ENCODE measurements around the gene RIC3. TPM values are rescaled to one million over a fixed set of nuclear protein-coding genes. Genes with fewer than 3 reads are reported as not detected.

Gene RIC3
- total RNA-seq, 1 donor = 27.5 TPM

DNA sequence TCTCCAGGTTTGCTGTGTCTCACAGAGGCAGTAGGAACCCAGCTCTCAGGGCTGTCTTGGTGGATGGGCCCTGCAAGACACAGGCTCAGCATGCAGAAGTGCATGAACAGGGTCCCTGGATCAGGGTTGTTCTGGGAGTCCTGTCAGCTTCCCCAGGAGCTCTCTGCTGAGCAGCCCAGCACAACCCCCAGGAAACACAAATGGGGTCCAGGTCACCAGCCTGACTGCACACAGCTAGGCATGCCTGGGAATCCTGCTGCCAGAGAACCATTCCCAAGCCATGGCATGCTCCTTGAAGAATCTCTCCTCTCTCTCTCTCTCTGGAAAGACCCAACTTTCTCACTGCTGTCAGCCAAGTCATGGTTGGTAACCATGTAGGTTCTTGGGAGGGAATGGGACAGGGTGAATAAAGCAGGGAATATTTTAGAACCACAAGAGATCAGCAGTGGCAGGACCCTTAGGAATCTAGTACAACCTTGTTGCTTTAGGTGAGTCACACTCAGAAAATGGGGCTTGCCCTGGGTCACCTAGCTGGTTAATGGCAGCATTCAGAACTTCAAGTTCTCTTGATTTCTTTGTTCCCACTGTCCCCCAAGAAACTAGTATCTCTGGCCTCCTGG lies 66.4 kb downstream of the RIC3 start:
- Histone ChIP-seq H3K9me3 (ENCODE audit: low read depth, low read length) (no peaks in the 10 kb centered on the region), H3K27me3 (ENCODE audit: insufficient read depth, low read length) (no peaks in the 10 kb centered on the region), H3K4me1 (ENCODE audit: insufficient read depth, low read length) (no peaks in the 10 kb centered on the region), H3K4me3 (ENCODE audit: low read length) (no peak overlapping the region)

DNA sequence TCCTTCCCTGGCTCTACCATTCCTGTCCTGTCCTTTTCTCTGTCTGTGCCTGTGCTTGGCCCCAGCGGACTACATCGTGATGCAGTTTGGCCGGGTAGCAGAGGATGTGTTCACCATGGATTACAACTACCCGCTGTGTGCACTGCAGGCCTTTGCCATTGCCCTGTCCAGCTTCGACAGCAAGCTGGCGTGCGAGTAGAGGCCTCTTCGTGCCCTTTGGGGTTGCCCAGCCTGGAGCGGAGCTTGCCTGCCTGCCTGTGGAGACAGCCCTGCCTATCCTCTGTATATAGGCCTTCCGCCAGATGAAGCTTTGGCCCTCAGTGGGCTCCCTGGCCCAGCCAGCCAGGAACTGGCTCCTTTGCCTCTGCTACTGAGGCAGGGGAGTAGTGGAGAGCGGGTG lies 67.4 kb downstream of the RIC3 start:
- no peak overlapping the region for H3K4me3 ChIP-seq (ENCODE audit: low read length)
- no peaks in the 10 kb centered on the region for H3K4me1 ChIP-seq (ENCODE audit: insufficient read depth, low read length)
- no peaks in the 10 kb centered on the region for H3K27me3 ChIP-seq (ENCODE audit: insufficient read depth, low read length)
- no peaks in the 10 kb centered on the region for H3K9me3 ChIP-seq (ENCODE audit: low read depth, low read length)

DNA sequence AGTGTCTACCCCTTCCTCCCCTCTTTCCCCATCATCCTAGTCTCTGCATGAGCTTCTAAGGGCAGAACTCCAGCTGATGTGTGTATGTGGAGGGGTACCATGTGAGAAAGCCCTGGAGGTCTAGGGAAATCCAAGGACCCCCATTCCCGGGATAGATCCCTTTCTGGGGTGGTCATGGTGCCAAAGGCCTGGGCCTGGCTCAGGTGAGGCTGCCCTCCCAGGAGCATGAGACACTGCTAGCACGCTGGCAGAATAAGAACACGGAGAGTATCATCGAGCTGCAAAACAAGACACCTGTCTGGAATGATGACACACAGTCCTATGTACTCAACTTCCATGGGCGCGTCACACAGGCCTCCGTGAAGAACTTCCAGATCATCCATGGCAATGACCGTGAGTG lies 68.2 kb downstream of the RIC3 start:
- H3K27me3 ChIP-seq (ENCODE audit: insufficient read depth, low read length) = no peaks in the 10 kb centered on the region
- no peak overlapping the region for H3K4me3 ChIP-seq (ENCODE audit: low read length)
- no peaks in the 10 kb centered on the region for H3K9me3 ChIP-seq (ENCODE audit: low read depth, low read length)
- no peaks in the 10 kb centered on the region for H3K4me1 ChIP-seq (ENCODE audit: insufficient read depth, low read length)

DNA sequence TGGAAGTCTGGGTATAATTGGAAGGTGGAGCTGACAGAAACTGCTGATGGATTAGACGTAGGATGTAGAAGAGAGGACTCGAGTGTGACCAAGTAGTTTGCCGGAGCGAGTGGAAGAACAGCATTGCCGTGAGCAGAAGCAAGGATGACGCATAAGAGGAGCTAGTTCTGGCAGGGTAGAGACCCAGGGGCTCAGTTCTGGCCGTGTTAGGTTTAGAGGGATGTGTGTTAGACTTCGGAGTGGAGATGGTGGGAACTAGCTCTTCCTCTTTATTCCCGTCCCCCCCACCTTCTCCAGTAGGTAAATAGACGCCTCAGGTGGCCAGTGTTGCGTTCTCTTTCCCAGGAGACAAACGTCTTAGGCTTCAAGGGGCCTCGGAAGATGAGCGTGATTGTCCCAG lies 68.7 kb downstream of the RIC3 start:
- Histone ChIP-seq H3K4me3 (ENCODE audit: low read length) (no peak overlapping the region), H3K9me3 (ENCODE audit: low read depth, low read length) (no peaks in the 10 kb centered on the region), H3K27me3 (ENCODE audit: insufficient read depth, low read length) (no peaks in the 10 kb centered on the region)

DNA sequence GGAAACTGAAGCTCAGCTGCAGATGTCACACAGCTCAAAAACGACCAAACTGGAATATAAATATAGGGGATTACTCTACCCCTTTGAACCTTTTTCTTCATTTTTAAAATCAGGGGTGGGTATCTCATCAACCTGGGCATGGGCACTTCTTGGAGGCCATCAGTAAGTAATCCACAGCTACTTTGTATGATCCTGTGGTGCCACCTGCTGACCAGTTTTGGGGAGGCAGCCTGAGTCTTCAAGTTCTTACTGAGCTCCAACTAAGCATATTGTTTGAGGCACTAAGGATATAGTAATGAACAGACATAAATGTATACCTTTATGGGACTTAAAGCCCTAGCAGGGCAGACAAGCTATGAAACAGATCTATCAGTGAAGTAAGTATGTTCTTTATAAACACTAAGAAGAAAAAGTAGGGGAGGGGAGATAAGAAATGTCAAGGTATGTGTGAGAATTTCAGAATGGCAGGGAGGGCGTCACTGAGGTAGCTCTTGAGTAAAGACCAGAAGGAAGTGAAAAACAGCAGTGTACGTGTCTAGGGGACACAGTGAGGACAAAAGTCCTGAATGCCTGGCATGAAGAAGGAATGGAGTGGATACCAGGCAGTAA lies 69.4 kb downstream of the RIC3 start:
- no peaks in the 10 kb centered on the region for H3K27me3 ChIP-seq (ENCODE audit: insufficient read depth, low read length)

More for the DNA sequence above, 68.7 kb downstream of the RIC3 start:
- H3K4me1 ChIP-seq (ENCODE audit: insufficient read depth, low read length) = no peaks in the 10 kb centered on the region

DNA sequence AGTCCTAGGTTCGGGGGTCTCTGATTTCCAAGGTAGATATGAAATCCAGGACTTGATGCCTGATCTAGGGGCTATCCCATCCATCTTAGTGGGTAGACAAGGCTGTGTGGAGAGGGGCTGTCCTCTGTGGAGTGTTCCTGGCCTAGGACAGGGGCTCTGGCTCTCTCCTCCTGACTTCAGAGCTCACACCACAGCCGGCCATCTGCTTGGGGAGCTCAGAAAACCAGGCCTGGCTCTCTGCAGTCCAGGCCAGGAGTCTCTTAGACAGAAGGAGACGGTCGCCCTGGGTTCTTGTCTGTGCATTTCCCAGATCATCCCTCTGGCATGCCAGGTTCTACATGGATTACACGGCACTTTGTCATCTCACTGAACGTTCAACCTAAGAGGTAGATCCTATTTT lies 69.9 kb downstream of the RIC3 start:
- Histone ChIP-seq H3K4me1 (ENCODE audit: insufficient read depth, low read length) (no peaks in the 10 kb centered on the region), H3K4me3 (ENCODE audit: low read length) (no peak overlapping the region), H3K9me3 (ENCODE audit: low read depth, low read length) (no peaks in the 10 kb centered on the region), H3K27me3 (ENCODE audit: insufficient read depth, low read length) (no peaks in the 10 kb centered on the region)

More for the DNA sequence above, 69.4 kb downstream of the RIC3 start:
- H3K4me3 ChIP-seq (ENCODE audit: low read length) = no peak overlapping the region
- no peaks in the 10 kb centered on the region for H3K9me3 ChIP-seq (ENCODE audit: low read depth, low read length)
- H3K4me1 ChIP-seq (ENCODE audit: insufficient read depth, low read length) = no peaks in the 10 kb centered on the region

DNA sequence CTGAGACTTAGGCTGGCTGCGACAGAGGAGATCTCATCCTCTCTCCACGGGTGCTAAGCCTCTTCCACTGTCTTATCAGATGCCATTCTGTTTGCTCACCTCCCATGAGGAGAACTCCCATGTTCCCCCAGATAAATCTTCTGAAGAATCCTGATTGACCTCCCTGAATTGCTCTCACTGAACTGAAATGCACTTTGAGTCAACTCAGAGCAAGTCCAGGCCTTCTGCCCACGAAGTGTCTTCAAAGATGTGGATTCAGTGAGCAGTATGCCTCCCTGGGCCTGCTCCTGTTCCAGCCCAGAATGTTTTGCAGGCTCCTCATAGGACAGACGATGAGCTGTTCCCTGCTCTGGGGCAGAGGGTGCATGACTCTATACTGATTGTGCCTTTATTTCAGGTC lies 70.5 kb downstream of the RIC3 start:
- no peaks in the 10 kb centered on the region for H3K4me1 ChIP-seq (ENCODE audit: insufficient read depth, low read length)
- H3K9me3 ChIP-seq (ENCODE audit: low read depth, low read length) = no peaks in the 10 kb centered on the region
- H3K4me3 ChIP-seq (ENCODE audit: low read length) = no peak overlapping the region
- H3K27me3 ChIP-seq (ENCODE audit: insufficient read depth, low read length) = no peaks in the 10 kb centered on the region

DNA sequence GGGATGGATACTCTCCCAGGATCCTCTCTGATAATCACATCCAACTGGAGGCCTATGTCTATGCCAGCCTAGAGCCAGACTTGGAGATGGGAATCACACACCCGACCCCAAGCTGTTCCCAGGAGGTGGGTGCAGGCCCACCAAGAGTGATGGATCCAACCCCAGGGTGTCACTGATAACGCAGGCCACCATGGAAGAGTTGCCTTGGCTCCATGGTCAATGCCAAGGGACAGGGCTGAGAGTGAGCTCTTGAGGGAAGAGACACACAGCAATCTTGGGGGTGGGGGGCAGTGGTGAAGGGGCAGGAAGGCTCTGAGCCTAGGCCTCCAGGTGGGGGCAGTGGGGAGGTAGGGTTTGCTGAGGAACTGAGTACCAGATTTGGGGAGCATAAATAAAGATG lies 70.9 kb downstream of the RIC3 start:
- no peak overlapping the region for H3K4me3 ChIP-seq (ENCODE audit: low read length)
- H3K4me1 ChIP-seq (ENCODE audit: insufficient read depth, low read length) = no peaks in the 10 kb centered on the region
- H3K27me3 ChIP-seq (ENCODE audit: insufficient read depth, low read length) = no peaks in the 10 kb centered on the region
- H3K9me3 ChIP-seq (ENCODE audit: low read depth, low read length) = no peaks in the 10 kb centered on the region

DNA sequence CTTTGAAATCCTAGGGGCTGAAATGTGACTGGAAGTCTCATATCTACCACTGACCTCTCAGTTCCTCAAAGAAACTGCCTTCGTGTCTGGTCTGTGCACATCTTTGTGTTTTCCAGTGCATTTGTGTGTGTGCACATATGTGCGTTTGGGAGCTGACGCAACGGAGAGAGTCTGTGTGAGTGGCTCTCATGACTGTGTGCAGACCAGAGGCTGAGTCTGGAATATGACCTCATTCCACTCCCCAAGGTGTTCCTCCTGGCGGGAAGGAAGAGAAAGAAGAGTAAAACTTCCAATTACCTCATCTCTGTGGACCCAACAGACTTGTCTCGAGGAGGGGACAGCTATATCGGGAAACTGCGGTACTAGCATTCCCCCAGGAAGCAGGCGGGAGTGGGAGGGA lies 71.4 kb downstream of the RIC3 start:
- no peaks in the 10 kb centered on the region for H3K4me1 ChIP-seq (ENCODE audit: insufficient read depth, low read length)
- H3K4me3 ChIP-seq (ENCODE audit: low read length) = no peak overlapping the region
- no peaks in the 10 kb centered on the region for H3K9me3 ChIP-seq (ENCODE audit: low read depth, low read length)
- H3K27me3 ChIP-seq (ENCODE audit: insufficient read depth, low read length) = no peaks in the 10 kb centered on the region

DNA sequence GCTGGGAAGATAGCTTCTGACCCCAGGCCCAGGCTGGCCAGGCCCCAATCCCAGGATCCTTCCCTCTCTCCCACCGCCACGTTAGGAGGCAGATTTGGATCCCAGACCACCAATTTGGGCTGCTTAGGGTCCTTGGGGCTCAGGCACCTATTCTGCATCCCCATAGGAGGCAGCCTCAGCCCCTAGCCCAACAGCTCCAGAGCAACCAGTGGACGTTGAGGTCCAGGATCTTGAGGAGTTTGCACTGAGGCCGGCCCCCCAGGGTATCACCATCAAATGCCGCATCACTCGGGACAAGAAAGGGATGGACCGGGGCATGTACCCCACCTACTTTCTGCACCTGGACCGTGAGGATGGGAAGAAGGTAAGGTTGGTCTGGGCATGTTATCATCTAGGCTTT lies 71.8 kb downstream of the RIC3 start:
- Histone ChIP-seq H3K4me1 (ENCODE audit: insufficient read depth, low read length) (no peaks in the 10 kb centered on the region), H3K9me3 (ENCODE audit: low read depth, low read length) (no peaks in the 10 kb centered on the region), H3K27me3 (ENCODE audit: insufficient read depth, low read length) (no peaks in the 10 kb centered on the region), H3K4me3 (ENCODE audit: low read length) (no peak overlapping the region)

DNA sequence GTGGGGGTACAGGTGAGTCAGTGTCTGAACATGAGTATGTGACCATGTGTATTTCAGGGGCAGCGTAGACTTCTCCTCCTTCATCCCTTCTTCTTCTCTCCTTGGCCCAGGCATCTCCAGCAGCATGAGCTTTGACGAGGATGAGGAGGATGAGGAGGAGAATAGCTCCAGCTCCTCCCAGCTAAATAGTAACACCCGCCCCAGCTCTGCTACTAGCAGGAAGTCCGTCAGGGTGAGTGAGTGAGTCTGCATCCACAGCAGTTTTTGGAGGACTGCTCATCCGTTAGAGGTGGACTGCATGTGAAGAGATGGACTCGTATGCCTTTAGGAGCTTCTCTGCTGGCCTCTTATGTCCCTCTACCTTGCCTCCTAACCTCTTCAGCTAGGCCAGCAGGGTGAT lies 72.2 kb downstream of the RIC3 start:
- no peaks in the 10 kb centered on the region for H3K9me3 ChIP-seq (ENCODE audit: low read depth, low read length)
- H3K27me3 ChIP-seq (ENCODE audit: insufficient read depth, low read length) = no peaks in the 10 kb centered on the region
- no peak overlapping the region for H3K4me3 ChIP-seq (ENCODE audit: low read length)
- H3K4me1 ChIP-seq (ENCODE audit: insufficient read depth, low read length) = no peaks in the 10 kb centered on the region

DNA sequence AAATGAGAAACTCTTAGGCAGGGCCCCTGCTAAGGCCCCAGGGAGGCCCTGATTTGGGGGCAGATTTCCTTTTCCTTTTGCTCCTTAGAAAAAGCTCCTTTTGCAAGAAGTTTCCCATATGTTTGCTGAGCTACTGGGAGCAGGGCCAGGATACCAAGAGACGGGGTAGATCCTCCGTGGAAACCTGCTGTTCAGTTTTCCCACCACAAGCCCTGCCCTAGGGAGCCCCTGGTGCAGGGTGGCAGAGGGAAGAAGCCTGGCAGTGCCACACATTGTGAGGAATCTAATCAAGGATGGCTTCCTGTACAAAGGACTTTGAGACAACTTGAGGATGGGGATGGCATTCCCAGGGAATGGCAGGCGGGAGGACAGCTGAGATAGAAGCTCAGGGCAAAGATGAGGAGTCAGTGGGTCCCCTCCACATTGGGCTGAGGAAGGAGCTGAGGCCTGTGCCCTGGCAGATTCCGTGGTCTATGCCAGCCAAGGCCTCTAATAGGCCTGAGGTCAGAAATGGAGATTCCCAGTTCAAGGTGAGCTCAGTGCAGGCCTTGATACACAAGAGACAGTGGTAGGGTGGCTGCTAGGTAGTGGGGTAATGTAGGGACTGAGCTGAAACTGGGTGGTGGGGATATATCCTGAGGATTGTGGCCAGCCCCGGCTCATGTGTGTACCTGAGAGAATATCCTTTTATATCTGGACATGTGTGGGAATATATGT lies 72.9 kb downstream of the RIC3 start:
- no peaks in the 10 kb centered on the region for H3K9me3 ChIP-seq (ENCODE audit: low read depth, low read length)
- H3K27me3 ChIP-seq (ENCODE audit: insufficient read depth, low read length) = no peaks in the 10 kb centered on the region
- H3K4me1 ChIP-seq (ENCODE audit: insufficient read depth, low read length) = no peaks in the 10 kb centered on the region
- no peak overlapping the region for H3K4me3 ChIP-seq (ENCODE audit: low read length)

DNA sequence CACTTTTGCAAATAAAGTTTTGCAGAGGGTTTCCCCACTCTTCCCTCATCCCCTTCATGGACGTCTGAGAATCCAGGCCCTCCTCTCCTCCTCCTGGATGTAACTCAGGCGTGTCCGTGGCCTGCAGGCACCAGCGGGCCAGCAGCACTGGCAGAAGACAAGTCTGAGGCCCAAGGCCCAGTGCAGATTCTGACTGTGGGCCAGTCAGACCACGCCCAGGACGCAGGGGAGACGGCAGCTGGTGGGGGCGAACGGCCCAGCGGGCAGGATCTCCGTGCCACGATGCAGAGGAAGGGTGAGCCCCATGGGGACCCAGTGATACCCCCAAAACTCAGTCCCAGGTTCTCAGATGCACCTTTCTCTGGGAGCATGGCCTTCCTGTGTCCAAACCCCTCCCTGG lies 73.5 kb downstream of the RIC3 start:
- Histone ChIP-seq H3K9me3 (ENCODE audit: low read depth, low read length) (no peaks in the 10 kb centered on the region), H3K4me1 (ENCODE audit: insufficient read depth, low read length) (no peaks in the 10 kb centered on the region), H3K27me3 (ENCODE audit: insufficient read depth, low read length) (no peaks in the 10 kb centered on the region)

DNA sequence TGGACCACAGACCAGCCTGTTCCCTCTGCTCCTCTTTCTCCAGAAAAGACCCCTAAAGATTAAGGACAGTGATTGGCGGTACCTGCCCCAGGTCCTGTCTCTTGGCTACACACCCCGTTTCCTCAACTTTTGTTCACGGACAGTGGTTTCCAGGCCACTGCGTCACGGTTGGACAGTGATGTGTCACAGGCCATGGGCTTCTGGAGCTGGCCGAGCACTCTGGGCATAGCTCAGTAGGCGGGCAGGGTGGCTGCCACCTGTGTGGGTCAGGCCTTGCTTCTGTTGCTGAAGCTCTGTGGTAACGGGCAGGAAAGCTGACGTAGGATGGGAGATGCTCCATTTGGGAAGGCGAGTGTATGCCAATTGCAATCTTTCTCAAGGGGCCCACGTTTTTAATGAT lies 74.2 kb downstream of the RIC3 start:
- H3K9me3 ChIP-seq (ENCODE audit: low read depth, low read length) = no peaks in the 10 kb centered on the region
- no peaks in the 10 kb centered on the region for H3K4me1 ChIP-seq (ENCODE audit: insufficient read depth, low read length)
- no peak overlapping the region for H3K4me3 ChIP-seq (ENCODE audit: low read length)
- no peaks in the 10 kb centered on the region for H3K27me3 ChIP-seq (ENCODE audit: insufficient read depth, low read length)

More for the DNA sequence above, 73.5 kb downstream of the RIC3 start:
- no peak overlapping the region for H3K4me3 ChIP-seq (ENCODE audit: low read length)

DNA sequence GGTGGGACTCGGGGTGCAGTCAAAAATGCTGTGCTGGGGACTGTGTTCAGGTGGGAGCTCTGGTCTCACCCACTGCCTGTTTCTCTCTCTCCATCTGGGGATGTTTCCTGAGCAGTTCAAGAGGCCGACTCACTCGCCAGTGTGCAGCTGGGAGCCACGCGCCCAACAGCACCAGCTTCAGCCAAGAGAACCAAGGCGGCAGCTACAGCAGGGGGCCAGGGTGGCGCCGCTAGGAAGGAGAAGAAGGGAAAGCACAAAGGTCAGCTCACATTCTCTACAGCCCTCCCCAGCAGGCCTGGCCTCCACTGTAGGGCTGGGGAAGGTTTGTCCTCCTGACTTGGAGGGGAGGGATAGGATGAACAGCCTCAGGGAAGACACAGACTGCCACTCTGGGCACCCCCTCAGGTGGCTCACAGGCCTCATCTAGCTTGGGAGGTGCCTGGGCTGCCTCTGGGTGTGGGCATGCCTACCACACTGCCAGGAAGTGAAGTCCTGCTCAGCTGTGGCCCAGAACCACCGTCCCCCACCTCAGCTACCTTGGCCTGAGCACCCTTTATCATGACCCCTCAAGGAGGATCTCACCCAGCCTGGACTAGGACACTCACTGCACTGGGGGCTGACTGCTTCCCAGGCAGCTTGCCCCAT lies 74.8 kb downstream of the RIC3 start:
- Histone ChIP-seq H3K9me3 (ENCODE audit: low read depth, low read length) (no peaks in the 10 kb centered on the region), H3K4me1 (ENCODE audit: insufficient read depth, low read length) (no peaks in the 10 kb centered on the region), H3K4me3 (ENCODE audit: low read length) (no peak overlapping the region), H3K27me3 (ENCODE audit: insufficient read depth, low read length) (no peaks in the 10 kb centered on the region)
